ENCODE measurements around the gene TPST1. TPM values are rescaled to one million over a fixed set of nuclear protein-coding genes. Genes with fewer than 3 reads are reported as not detected.

Gene TPST1
- total RNA-seq, 1 donor: 137 TPM

- H2AFZ ChIP-seq (ENCODE audit: low read length): no peak overlapping the region
- peaks cover 5% of the 10 kb centered on the region for H3K36me3 ChIP-seq (ENCODE audit: insufficient read depth, low read length)
- peaks cover 10% of the 10 kb centered on the region for H3K79me2 ChIP-seq (ENCODE audit: insufficient read depth, low read length)
- H3K27me3 ChIP-seq (ENCODE audit: insufficient read depth, low read length): no peaks in the 10 kb centered on the region
- peak overlapping the region; percentile 52 for H3K4me2 ChIP-seq (ENCODE audit: insufficient read depth, low read length)
- no peak for DNase-seq (ENCODE audit: insufficient read length, low spot score, missing footprints)
- TF ChIP-seq, protein P1, sequence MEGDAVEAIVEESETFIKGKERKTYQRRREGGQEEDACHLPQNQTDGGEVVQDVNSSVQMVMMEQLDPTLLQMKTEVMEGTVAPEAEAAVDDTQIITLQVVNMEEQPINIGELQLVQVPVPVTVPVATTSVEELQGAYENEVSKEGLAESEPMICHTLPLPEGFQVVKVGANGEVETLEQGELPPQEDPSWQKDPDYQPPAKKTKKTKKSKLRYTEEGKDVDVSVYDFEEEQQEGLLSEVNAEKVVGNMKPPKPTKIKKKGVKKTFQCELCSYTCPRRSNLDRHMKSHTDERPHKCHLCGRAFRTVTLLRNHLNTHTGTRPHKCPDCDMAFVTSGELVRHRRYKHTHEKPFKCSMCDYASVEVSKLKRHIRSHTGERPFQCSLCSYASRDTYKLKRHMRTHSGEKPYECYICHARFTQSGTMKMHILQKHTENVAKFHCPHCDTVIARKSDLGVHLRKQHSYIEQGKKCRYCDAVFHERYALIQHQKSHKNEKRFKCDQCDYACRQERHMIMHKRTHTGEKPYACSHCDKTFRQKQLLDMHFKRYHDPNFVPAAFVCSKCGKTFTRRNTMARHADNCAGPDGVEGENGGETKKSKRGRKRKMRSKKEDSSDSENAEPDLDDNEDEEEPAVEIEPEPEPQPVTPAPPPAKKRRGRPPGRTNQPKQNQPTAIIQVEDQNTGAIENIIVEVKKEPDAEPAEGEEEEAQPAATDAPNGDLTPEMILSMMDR (IDR thresholded peaks at IDR 0.05; ENCODE audit: extremely low read depth, low read depth, low read length): no peak
- no peak overlapping the region for H3K4me3 ChIP-seq (ENCODE audit: insufficient read depth, low read length)
- H3K4me1 ChIP-seq (ENCODE audit: insufficient read depth, low read length): peaks cover 27% of the 10 kb centered on the region
- peak overlapping the region; percentile 76 for H3K27ac ChIP-seq (ENCODE audit: low read depth, low read length)
- H4K20me1 ChIP-seq (ENCODE audit: insufficient read depth, low read length): no peaks in the 10 kb centered on the region
- no peaks in the 10 kb centered on the region for H3K9me3 ChIP-seq (ENCODE audit: low read depth, low read length)
Measured at GRCh38 chr7:66356277-66356721, 151.2 kb downstream of the TPST1 start.

GRCh38 chr7:66357087-66357486 is 152.0 kb downstream of the TPST1 start:
- TF ChIP-seq, protein P1 (IDR thresholded peaks at IDR 0.05; ENCODE audit: extremely low read depth, low read depth, low read length): no peak
- Histone ChIP-seq H3K9me3 (ENCODE audit: low read depth, low read length) (no peaks in the 10 kb centered on the region), H4K20me1 (ENCODE audit: insufficient read depth, low read length) (no peaks in the 10 kb centered on the region), H3K27ac (ENCODE audit: low read depth, low read length) (peak overlapping the region; percentile 2), H3K4me1 (ENCODE audit: insufficient read depth, low read length) (peaks cover 24% of the 10 kb centered on the region), H3K4me2 (ENCODE audit: insufficient read depth, low read length) (no peak overlapping the region), H3K79me2 (ENCODE audit: insufficient read depth, low read length) (peaks cover 9% of the 10 kb centered on the region), H3K36me3 (ENCODE audit: insufficient read depth, low read length) (peaks cover 5% of the 10 kb centered on the region), H3K4me3 (ENCODE audit: insufficient read depth, low read length) (no peak overlapping the region), H2AFZ (ENCODE audit: low read length) (no peak overlapping the region), H3K27me3 (ENCODE audit: insufficient read depth, low read length) (no peaks in the 10 kb centered on the region)
- DNase-seq (ENCODE audit: insufficient read length, low spot score, missing footprints): no peak

DNA sequence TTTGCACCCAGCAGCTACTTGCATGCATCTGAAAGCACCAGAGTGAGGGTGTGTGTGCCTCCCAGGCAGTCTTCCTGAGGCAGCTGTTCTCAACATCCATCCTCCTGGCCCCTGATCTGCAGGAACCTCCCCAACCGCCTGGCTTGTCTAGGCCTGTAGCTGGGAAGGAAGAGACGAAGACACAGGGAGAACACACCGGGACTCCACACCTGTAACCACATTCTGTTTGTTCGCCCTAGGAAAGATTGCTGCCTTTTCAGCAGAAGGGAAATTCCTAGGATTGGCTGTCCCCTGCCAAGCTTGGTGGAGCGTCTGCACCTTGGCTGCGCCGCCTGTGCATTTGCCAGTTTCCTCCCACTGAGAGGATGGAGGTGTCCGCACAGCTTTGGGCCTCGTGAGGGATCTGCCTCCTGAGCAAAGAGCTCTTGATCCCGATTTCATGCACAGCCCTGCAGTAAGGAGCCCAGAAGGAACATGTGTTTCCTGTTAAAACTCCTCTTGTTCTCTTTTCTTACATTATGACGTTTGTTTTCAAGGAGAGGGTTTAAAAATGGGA is 154.6 kb downstream of the TPST1 start:
- Histone ChIP-seq H2AFZ (ENCODE audit: low read length) (no peak overlapping the region), H3K27me3 (ENCODE audit: insufficient read depth, low read length) (no peaks in the 10 kb centered on the region), H3K4me2 (ENCODE audit: insufficient read depth, low read length) (no peak overlapping the region), H3K27ac (ENCODE audit: low read depth, low read length) (no peak overlapping the region), H3K36me3 (ENCODE audit: insufficient read depth, low read length) (peaks cover 4% of the 10 kb centered on the region), H3K79me2 (ENCODE audit: insufficient read depth, low read length) (peaks cover 4% of the 10 kb centered on the region), H4K20me1 (ENCODE audit: insufficient read depth, low read length) (no peaks in the 10 kb centered on the region), H3K4me3 (ENCODE audit: insufficient read depth, low read length) (no peak overlapping the region), H3K9me3 (ENCODE audit: low read depth, low read length) (no peaks in the 10 kb centered on the region), H3K4me1 (ENCODE audit: insufficient read depth, low read length) (peaks cover 17% of the 10 kb centered on the region)
- DNase-seq (ENCODE audit: insufficient read length, low spot score, missing footprints): no peak
- TF ChIP-seq, protein P1 (IDR thresholded peaks at IDR 0.05; ENCODE audit: extremely low read depth, low read depth, low read length): no peak

DNA sequence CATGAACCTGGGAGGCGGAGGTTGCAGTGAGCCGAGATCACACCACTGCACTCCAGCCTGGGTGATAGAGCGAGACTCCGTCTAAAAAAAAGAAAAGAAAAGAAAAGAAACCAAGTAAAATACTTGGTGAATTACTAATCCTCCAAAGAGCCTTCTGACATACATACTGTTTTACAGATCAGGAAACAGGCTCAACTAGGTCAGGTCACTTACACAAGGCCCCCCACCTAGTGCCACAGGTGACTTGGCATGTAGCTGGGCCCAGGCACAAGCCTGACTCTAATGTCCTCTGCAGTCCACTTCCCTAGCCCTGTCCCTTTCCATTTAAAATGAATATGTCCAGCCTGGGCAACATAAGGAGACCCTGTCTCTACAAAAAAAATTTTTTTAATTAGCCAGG is 157.0 kb downstream of the TPST1 start:
- no peak for DNase-seq (ENCODE audit: insufficient read length, low spot score, missing footprints)
- no peaks in the 10 kb centered on the region for H3K4me1 ChIP-seq (ENCODE audit: insufficient read depth, low read length)
- H3K9me3 ChIP-seq (ENCODE audit: low read depth, low read length): no peaks in the 10 kb centered on the region
- no peak overlapping the region for H3K4me2 ChIP-seq (ENCODE audit: insufficient read depth, low read length)
- H3K4me3 ChIP-seq (ENCODE audit: insufficient read depth, low read length): no peak overlapping the region
- H3K79me2 ChIP-seq (ENCODE audit: insufficient read depth, low read length): peaks cover 4% of the 10 kb centered on the region
- H3K27ac ChIP-seq (ENCODE audit: low read depth, low read length): no peak overlapping the region
- H3K36me3 ChIP-seq (ENCODE audit: insufficient read depth, low read length): peaks cover 3% of the 10 kb centered on the region
- no peaks in the 10 kb centered on the region for H3K27me3 ChIP-seq (ENCODE audit: insufficient read depth, low read length)
- no peaks in the 10 kb centered on the region for H4K20me1 ChIP-seq (ENCODE audit: insufficient read depth, low read length)
- TF ChIP-seq, protein P1 (IDR thresholded peaks at IDR 0.05; ENCODE audit: extremely low read depth, low read depth, low read length): no peak
- H2AFZ ChIP-seq (ENCODE audit: low read length): no peak overlapping the region

Measured in osteoblast (primary cell).